Liver (tissue), 9 donors: ENCODE results near the gene RSRC2. TPM values are rescaled to one million over a fixed set of nuclear protein-coding genes. Genes with fewer than 3 reads are reported as not detected.

Experiments
- DNase-seq: peaks from one replicate; pipeline ENCODE4 v3.0.0-alpha.2; 2017; ENCODE audit warnings: low spot score
- H3K27ac ChIP-seq, 2 donors: one replicate each; pipeline ENCODE4 v1.7.0; 2013; ENCODE audit warnings: inconsistent platforms in 2 of 2, low read length in 2 of 2, control low read depth in 1 of 2, low read depth in 1 of 2, mild to moderate bottlenecking in 1 of 2
- H3K27me3 ChIP-seq, 4 donors: one replicate each; pipeline versions ENCODE4 v1.6.1 to v1.7.0; 2013; ENCODE audit warnings: low read length in 3 of 4, inconsistent platforms in 1 of 4, mild to moderate bottlenecking in 1 of 4, moderate library complexity in 1 of 4; ENCODE audit not compliant: control insufficient read depth in 4 of 4, insufficient read depth in 4 of 4
- H3K36me3 ChIP-seq, 4 donors: one replicate each; pipeline versions ENCODE4 v1.6.1 to v1.7.0; 2013; ENCODE audit warnings: low read length in 3 of 4, mild to moderate bottlenecking in 3 of 4, low read depth in 1 of 4, moderate library complexity in 1 of 4; ENCODE audit not compliant: control insufficient read depth in 4 of 4, insufficient read depth in 3 of 4
- H3K4me1 ChIP-seq, 4 donors: one replicate each; pipeline versions ENCODE4 v1.6.1 to v1.7.0; 2013; ENCODE audit warnings: low read length in 3 of 4, mild to moderate bottlenecking in 3 of 4, moderate library complexity in 1 of 4; ENCODE audit not compliant: control insufficient read depth in 4 of 4, insufficient read depth in 4 of 4
- H3K4me3 ChIP-seq, 3 donors: one replicate each; pipeline versions ENCODE4 v1.6.1 to v1.7.0; 2013; ENCODE audit warnings: low read length in 3 of 3, control low read depth in 1 of 3, low read depth in 1 of 3, mild to moderate bottlenecking in 1 of 3
- H3K9ac ChIP-seq, 2 donors: one replicate each; pipeline ENCODE4 v1.7.0; 2013; ENCODE audit warnings: low read length in 2 of 2, mild to moderate bottlenecking in 2 of 2, moderate library complexity in 2 of 2, control low read depth in 1 of 2, low read depth in 1 of 2
- H3K9me3 ChIP-seq, 4 donors: one replicate each; pipeline versions ENCODE4 v1.6.1 to v1.7.0; 2013; ENCODE audit warnings: low read length in 3 of 4; ENCODE audit not compliant: control insufficient read depth in 4 of 4
- EGR1 ChIP-seq, 2 donors: IDR thresholded peaks; 2 replicates each; pipeline ENCODE4 v1.6.1; 2016 to 2018; ENCODE audit warnings: antibody characterized with exemption in 2 of 2, low read depth in 2 of 2
- FOXA1 ChIP-seq: IDR thresholded peaks from 2 replicates; pipeline ENCODE4 v1.6.1; 2016; ENCODE audit warnings: antibody characterized with exemption
- FOXA2 ChIP-seq: IDR thresholded peaks from 2 replicates; pipeline ENCODE4 v1.6.1; 2016; ENCODE audit warnings: antibody characterized with exemption
- GABPA ChIP-seq, 2 donors: IDR thresholded peaks in 1 of 2; conservative IDR thresholded peaks in 1 of 2; 2 replicates each; pipeline ENCODE4 v1.6.1; 2016; ENCODE audit warnings: antibody characterized with exemption in 2 of 2, mild to moderate bottlenecking in 1 of 2, moderate library complexity in 1 of 2
- HNF4A ChIP-seq, 2 donors: conservative IDR thresholded peaks; 2 replicates each; pipeline ENCODE4 v1.6.1; 2016; ENCODE audit warnings: antibody characterized with exemption in 2 of 2, mild to moderate bottlenecking in 2 of 2
- HNF4G ChIP-seq: IDR thresholded peaks from 2 replicates; pipeline ENCODE4 v1.6.1; 2016; ENCODE audit warnings: antibody characterized with exemption
- JUND ChIP-seq, 2 donors: IDR thresholded peaks; 2 replicates each; pipeline ENCODE4 v1.6.1; 2016; ENCODE audit warnings: antibody characterized with exemption in 2 of 2
- NR2F2 ChIP-seq: IDR thresholded peaks from 2 replicates; pipeline ENCODE4 v1.6.1; 2016; ENCODE audit warnings: antibody characterized with exemption
- RAD21 ChIP-seq, 2 donors: IDR thresholded peaks; 2 replicates each; pipeline ENCODE4 v1.6.1; 2016; ENCODE audit warnings: antibody characterized with exemption in 2 of 2, mild to moderate bottlenecking in 2 of 2
- REST ChIP-seq: IDR thresholded peaks from 2 replicates; pipeline ENCODE4 v1.6.1; 2016; ENCODE audit warnings: antibody characterized with exemption, mild to moderate bottlenecking
- RXRA ChIP-seq, 2 donors: IDR thresholded peaks; 2 replicates each; pipeline ENCODE4 v1.6.1; 2017 to 2018; ENCODE audit warnings: antibody characterized with exemption in 2 of 2, mild to moderate bottlenecking in 1 of 2
- SP1 ChIP-seq: IDR thresholded peaks from 2 replicates; pipeline ENCODE4 v1.6.1; 2018; ENCODE audit warnings: antibody characterized with exemption, mild to moderate bottlenecking
- TAF1 ChIP-seq: conservative IDR thresholded peaks from 2 replicates; pipeline ENCODE4 v1.6.1; 2016; ENCODE audit warnings: antibody characterized with exemption, mild to moderate bottlenecking
- YY1 ChIP-seq: IDR thresholded peaks from 2 replicates; pipeline ENCODE4 v1.6.1; 2016; ENCODE audit warnings: antibody characterized with exemption, mild to moderate bottlenecking
- WGBS: extraction: QIAGEN DNeasy Blood & Tissue Kit; methylation state at CpG from one replicate; pipeline ENCODE4 v1.1.7; 2013; 5-methylcytosine and 5-hydroxymethylcytosine counted together
- polyA plus RNA-seq, 2 donors: library from polyadenylated mRNA; stranded (reverse) in 1 of 2; unstranded in 1 of 2; fragments of 200-250 nt in 1 of 2; fragments of >200 nt in 1 of 2; fragmentation: Nextera tagmentation in 1 of 2; extraction: Ambion mirVana in 1 of 2; gene quantifications; one replicate each; pipeline versions ENCODE4 v1.2.1 to v1.2.3, GENCODE V29; 2013 to 2015
- total RNA-seq, 2 donors: library from RNA; depleted of rRNA; stranded (reverse); fragments of >200 nt; gene quantifications; one replicate each; pipeline ENCODE4 v1.2.3, GENCODE V29; 2014
- TF ChIP-seq, protein P1 (sequence below): fragments of 150-350 bp; IDR thresholded peaks from 2 replicates; pipeline ENCODE4 v1.5.1; 2017; ENCODE audit warnings: improper control_type of control experiment, low read depth, low read length; ENCODE audit not compliant: missing input control
- TF ChIP-seq, protein P2 (sequence below): IDR thresholded peaks from 2 replicates; pipeline ENCODE4 v1.6.1; 2016; ENCODE audit warnings: antibody characterized with exemption
- TF ChIP-seq, protein P3 (sequence below): IDR thresholded peaks from 2 replicates; pipeline ENCODE4 v1.6.1; 2016; ENCODE audit warnings: antibody characterized with exemption
- TF ChIP-seq, protein P4 (sequence below): IDR thresholded peaks from 2 replicates; pipeline ENCODE4 v1.6.1; 2016; ENCODE audit warnings: antibody characterized with exemption
- donor health status: healthy.
- donor health status: healthy.
- donor health status: healthy.
- donor health status: healthy.
- donor health status: healthy.

The RSRC2 gene, protein sequence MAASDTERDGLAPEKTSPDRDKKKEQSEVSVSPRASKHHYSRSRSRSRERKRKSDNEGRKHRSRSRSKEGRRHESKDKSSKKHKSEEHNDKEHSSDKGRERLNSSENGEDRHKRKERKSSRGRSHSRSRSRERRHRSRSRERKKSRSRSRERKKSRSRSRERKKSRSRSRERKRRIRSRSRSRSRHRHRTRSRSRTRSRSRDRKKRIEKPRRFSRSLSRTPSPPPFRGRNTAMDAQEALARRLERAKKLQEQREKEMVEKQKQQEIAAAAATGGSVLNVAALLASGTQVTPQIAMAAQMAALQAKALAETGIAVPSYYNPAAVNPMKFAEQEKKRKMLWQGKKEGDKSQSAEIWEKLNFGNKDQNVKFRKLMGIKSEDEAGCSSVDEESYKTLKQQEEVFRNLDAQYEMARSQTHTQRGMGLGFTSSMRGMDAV
- 10 to 100 TPM; 22.4 to 31.4 TPM for total RNA-seq
- polyA plus RNA-seq = 10 to 100 TPM; 15.5 to 29.0 TPM

DNA sequence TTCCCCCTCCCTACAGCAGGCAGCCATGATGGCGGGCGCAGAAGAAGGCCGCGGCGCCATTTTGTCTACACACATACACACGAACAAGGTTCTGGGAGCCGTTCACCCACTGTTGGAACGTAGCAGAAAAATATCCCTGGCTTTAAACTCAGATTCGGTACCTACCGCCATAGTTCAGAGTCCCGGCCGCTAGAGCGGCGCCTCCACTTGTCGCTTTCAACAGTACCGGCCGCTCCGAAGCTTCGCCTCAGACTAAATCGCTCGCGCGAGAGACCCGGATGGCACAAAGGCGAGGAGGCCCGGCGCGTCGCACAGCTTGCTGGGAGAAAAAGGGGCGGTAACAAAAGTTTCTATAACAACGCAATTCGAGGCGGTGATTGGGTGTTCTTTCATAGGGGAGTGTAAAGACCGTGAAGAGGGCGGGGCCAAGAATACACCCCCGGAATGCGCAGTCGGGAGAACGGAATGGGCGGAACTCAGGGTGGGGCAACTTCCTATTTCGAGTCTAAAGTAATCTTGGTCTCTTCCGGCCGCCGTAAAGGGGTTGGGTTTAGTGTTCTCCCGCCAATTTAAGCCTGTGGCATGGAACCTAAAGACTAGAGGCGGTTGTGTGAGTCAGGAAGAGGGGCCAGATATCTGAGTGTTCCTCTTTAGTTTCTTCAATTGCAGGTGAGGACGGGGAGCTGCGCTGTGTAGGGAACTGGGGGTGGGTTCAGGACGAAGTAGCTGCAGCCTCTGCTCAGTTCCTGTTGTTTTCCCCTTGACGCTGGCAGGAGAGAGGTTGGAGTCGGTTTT is at the start of gene RSRC2, which contains the start of gene KNTC1:
Gene RSRC2, minus strand, starts transcription at position 254 of the 795 bp plus-strand sequence. Its CDS starts 83 bp downstream, at position 171.
Gene KNTC1, plus strand, starts transcription at position 567 of the 795 bp plus-strand sequence. CDS start 2,815 bp downstream, outside the sequence.
- Histone ChIP-seq H3K4me1 (peaks cover 0 to 38% (median 29%) of the 10 kb centered on the region in 4 donors), H3K9me3 (no peaks in the 10 kb centered on the region), H3K36me3 (peaks cover 0 to 5% (median 3%) of the 10 kb centered on the region in 4 donors), H3K4me3 (peak within 1 kb of the TSS; percentile 77 to 89 (median 84)), H3K9ac (peak within 1 kb of the TSS; percentile 95), H3K27ac (peak within 1 kb of the TSS; percentile 94 to 98), H3K27me3 (no peaks in the 10 kb centered on the region)
- TF ChIP-seq REST = peak; percentile 96
- TF ChIP-seq, protein P1, sequence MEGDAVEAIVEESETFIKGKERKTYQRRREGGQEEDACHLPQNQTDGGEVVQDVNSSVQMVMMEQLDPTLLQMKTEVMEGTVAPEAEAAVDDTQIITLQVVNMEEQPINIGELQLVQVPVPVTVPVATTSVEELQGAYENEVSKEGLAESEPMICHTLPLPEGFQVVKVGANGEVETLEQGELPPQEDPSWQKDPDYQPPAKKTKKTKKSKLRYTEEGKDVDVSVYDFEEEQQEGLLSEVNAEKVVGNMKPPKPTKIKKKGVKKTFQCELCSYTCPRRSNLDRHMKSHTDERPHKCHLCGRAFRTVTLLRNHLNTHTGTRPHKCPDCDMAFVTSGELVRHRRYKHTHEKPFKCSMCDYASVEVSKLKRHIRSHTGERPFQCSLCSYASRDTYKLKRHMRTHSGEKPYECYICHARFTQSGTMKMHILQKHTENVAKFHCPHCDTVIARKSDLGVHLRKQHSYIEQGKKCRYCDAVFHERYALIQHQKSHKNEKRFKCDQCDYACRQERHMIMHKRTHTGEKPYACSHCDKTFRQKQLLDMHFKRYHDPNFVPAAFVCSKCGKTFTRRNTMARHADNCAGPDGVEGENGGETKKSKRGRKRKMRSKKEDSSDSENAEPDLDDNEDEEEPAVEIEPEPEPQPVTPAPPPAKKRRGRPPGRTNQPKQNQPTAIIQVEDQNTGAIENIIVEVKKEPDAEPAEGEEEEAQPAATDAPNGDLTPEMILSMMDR = no peak
- peak; percentile 90 to 96 for TF ChIP-seq GABPA (IDR thresholded peaks at IDR 0.05 in 1 of 2, conservative IDR thresholded peaks at IDR 0.05 in 1 of 2)
- TF ChIP-seq TAF1 = peak; percentile 99
- TF ChIP-seq, protein P2, sequence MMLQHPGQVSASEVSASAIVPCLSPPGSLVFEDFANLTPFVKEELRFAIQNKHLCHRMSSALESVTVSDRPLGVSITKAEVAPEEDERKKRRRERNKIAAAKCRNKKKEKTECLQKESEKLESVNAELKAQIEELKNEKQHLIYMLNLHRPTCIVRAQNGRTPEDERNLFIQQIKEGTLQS = no peak
- peak; percentile 35 to 51 for TF ChIP-seq JUND (IDR thresholded peaks at IDR 0.05)
- peak in 1 of 2 donors; percentile 30 for TF ChIP-seq RAD21 (IDR thresholded peaks at IDR 0.05)
- TF ChIP-seq RXRA (IDR thresholded peaks at IDR 0.05) = peak in 1 of 2 donors; percentile 49
- TF ChIP-seq HNF4G = no peak
- peak; percentile 91 for TF ChIP-seq SP1
- TF ChIP-seq, protein P3, sequence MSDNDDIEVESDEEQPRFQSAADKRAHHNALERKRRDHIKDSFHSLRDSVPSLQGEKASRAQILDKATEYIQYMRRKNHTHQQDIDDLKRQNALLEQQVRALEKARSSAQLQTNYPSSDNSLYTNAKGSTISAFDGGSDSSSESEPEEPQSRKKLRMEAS = peak; percentile 83
- peak; percentile 100 for TF ChIP-seq YY1
- peak; percentile 93 to 98 for TF ChIP-seq EGR1 (IDR thresholded peaks at IDR 0.05; ENCODE audit: low read depth in 2 of 2)
- TF ChIP-seq, protein P4, sequence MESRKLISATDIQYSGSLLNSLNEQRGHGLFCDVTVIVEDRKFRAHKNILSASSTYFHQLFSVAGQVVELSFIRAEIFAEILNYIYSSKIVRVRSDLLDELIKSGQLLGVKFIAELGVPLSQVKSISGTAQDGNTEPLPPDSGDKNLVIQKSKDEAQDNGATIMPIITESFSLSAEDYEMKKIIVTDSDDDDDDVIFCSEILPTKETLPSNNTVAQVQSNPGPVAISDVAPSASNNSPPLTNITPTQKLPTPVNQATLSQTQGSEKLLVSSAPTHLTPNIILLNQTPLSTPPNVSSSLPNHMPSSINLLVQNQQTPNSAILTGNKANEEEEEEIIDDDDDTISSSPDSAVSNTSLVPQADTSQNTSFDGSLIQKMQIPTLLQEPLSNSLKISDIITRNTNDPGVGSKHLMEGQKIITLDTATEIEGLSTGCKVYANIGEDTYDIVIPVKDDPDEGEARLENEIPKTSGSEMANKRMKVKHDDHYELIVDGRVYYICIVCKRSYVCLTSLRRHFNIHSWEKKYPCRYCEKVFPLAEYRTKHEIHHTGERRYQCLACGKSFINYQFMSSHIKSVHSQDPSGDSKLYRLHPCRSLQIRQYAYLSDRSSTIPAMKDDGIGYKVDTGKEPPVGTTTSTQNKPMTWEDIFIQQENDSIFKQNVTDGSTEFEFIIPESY = peak; percentile 97
- peak; percentile 7 for TF ChIP-seq FOXA2
- TF ChIP-seq HNF4A (conservative IDR thresholded peaks at IDR 0.05) = peak; percentile 25 to 32
- TF ChIP-seq FOXA1 = peak; percentile 15
- TF ChIP-seq NR2F2 = no peak
- peak; percentile 96 for DNase-seq
- WGBS = under 1% methylated on average over 51 of the region's 51 CpGs
